Activated T-cell treated with anti-CD3 and anti-CD28 coated beads, Interleukin-2, amount 50 U/mL, for 1 hour (primary cell): ENCODE results near the gene TMEM260.
"Not testable (repeated sequence)": the region's sequence is repeated elsewhere in the genome, so short reads cannot be mapped to it uniquely, and the experiment has no call there.

Experiments used
- DNase-seq: peaks from one replicate; pipeline ENCODE4 v3.0.0-alpha.2; 2020

TMEM260 gene

GRCh38 chr14:56686416-56686815, 106.8 kb downstream of the TMEM260 start:
- no peak for DNase-seq

DNA sequence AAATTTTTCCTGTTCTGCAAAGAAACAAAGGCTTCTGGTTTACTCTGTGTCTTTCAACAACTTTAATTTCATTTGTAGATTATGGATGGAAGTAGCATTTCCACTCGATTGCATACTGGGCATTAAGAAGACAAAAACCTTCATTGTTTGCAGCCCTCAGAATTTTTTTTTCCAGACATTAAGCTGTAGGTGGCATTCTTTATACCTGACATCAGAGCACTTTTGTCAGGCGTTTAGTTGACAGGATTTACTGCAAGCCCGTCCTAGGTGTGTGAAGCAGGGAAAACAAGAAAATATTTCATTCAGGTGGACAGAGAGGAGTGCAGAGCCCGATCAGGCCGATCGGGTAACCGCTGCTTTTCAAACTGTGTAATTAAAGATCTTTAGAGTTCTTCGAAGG, 107.5 kb downstream of the TMEM260 start:
- DNase-seq = no peak

DNA sequence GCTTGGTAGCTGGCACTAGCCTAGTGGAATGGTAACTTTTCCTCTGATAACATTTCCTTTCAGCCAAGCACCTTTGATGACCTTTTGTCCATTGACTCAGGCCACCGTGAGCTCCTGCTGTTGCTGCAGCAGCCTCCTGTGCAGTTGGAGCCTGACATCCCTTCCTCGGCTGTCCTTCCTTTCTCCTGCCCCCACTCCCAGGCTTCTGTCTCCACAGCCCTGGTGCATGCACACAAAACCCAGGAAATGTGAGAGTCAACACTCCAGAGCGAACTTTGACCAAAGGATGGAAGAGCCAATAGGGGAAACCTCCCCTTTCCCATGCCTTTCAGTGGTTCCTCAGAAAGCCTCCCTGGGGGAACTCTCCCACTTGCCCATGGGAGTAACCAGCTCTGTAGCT, 115.0 kb downstream of the TMEM260 start:
- no peak for DNase-seq

DNA sequence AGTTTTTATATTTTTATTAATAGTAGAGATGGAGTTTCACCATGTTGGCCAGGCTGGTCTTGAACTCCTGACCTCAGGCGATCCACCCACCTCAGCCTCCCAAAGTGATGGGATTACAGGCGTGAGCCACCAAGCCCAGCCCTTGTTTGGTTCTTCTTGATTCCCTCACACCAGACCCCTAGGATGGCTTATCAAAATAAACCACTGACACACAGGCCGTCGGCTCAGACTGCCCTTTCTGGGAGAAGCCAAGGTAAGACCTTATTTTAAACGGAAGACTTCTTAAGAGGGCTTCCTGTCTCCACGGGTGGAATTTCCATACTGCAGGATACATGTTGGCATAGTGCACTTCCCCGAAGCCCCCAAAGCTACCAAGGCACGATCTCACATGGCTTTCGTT, 115.6 kb downstream of the TMEM260 start:
- DNase-seq = not testable (repeated sequence)
